Measurements from ENCODE around the gene LARGE1. TPM values are rescaled to one million over a fixed set of nuclear protein-coding genes. Genes with fewer than 3 reads are reported as not detected.

The LARGE1 gene
- total RNA-seq, 6 experiments from 2014 or later: 12.2 to 28.3 (median 15.2) TPM

DNA sequence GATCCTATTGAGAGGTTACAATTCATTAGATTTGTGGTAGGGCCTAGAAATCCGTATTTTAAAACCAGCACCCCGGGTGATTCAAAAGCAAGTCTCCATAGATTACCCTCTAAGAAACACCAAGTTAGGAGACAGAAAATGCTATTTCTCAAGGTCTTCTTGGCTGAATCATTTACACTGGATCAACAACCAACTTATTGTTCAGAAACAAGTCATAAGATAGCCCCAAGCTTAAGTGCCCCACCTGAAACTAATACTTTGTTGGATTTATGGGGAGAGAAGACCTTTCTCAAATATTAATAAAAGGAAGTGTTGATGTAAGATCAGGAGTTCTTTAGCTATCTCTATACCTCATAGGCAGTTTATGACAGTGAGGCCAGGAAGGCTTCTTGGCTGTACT, 345.2 kb downstream of the LARGE1 start:
- intact Hi-C loops (cut with DNase I): loop anchor here (10.0 kb wide), 1 partner anchor 50 kb away; no protein-coding TSS in a partner anchor
- DNase-seq: no peak
- Histone ChIP-seq H3K27me3 (no peaks in the 10 kb centered on the region), H3K27ac (no peak overlapping the region), H3K36me3 (no peaks in the 10 kb centered on the region), H3K4me3 (no peak overlapping the region), H3K9me3 (no peaks in the 10 kb centered on the region), H3K4me1 (peaks cover 0 to 25% (median 12%) of the 10 kb centered on the region in 4 donors)
- no peak for ATAC-seq
- TF ChIP-seq, protein P1, sequence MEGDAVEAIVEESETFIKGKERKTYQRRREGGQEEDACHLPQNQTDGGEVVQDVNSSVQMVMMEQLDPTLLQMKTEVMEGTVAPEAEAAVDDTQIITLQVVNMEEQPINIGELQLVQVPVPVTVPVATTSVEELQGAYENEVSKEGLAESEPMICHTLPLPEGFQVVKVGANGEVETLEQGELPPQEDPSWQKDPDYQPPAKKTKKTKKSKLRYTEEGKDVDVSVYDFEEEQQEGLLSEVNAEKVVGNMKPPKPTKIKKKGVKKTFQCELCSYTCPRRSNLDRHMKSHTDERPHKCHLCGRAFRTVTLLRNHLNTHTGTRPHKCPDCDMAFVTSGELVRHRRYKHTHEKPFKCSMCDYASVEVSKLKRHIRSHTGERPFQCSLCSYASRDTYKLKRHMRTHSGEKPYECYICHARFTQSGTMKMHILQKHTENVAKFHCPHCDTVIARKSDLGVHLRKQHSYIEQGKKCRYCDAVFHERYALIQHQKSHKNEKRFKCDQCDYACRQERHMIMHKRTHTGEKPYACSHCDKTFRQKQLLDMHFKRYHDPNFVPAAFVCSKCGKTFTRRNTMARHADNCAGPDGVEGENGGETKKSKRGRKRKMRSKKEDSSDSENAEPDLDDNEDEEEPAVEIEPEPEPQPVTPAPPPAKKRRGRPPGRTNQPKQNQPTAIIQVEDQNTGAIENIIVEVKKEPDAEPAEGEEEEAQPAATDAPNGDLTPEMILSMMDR (IDR thresholded peaks at IDR 0.05): no peak
- no peak for TF ChIP-seq POLR2A (IDR thresholded peaks at IDR 0.05)
- 71% methylated on average over 2 of the region's 2 CpGs for WGBS (ENCODE audit: insufficient coverage, low coverage, low lambda C conversion rate, missing lambda C conversion rate)

DNA sequence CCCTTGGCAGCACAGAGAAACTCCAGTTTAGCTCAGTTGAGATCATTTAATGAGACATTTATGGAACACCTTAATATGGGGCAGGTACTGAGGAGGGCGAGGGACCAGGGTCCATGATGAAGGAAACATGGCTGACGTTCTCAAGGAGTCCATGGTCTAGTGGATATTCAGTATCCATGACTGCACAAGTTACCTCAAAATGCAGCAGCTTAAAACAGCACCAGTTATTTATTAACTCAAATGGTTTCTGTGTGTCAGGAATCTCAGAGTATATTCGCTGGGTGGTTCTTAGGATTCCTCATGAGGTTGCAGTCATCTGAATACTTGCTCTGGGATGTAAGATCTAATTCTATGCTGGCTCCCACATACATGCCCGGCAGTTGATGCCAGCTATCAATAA, 346.8 kb downstream of the LARGE1 start:
- Histone ChIP-seq H3K36me3 (no peaks in the 10 kb centered on the region), H3K4me3 (no peak overlapping the region), H3K27me3 (no peaks in the 10 kb centered on the region), H3K4me1 (peaks cover 0 to 31% (median 12%) of the 10 kb centered on the region in 4 donors), H3K27ac (no peak overlapping the region), H3K9me3 (no peaks in the 10 kb centered on the region)
- ATAC-seq: peak; percentile 58 to 66 (median 62)
- TF ChIP-seq, protein P1 (IDR thresholded peaks at IDR 0.05): no peak
- no peak for TF ChIP-seq POLR2A (IDR thresholded peaks at IDR 0.05)
- no peak for DNase-seq
- WGBS (ENCODE audit: insufficient coverage, low coverage, low lambda C conversion rate, missing lambda C conversion rate): 52% methylated on average over 4 of the region's 4 CpGs
- intact Hi-C loops (cut with DNase I): loop anchor here (10.0 kb wide), 1 partner anchor 49 kb away; no protein-coding TSS in a partner anchor

- DNase-seq: no peak
- H3K4me1 ChIP-seq: peaks cover 0 to 17% (median 7%) of the 10 kb centered on the region in 4 donors
- WGBS (ENCODE audit: insufficient coverage, low coverage, low lambda C conversion rate, missing lambda C conversion rate): 96% methylated on average over 3 of the region's 3 CpGs
- no peak for TF ChIP-seq POLR2A (IDR thresholded peaks at IDR 0.05)
- TF ChIP-seq, protein P1 (IDR thresholded peaks at IDR 0.05): no peak
- no peaks in the 10 kb centered on the region for H3K9me3 ChIP-seq
- H3K27ac ChIP-seq: no peak overlapping the region
- H3K27me3 ChIP-seq: no peaks in the 10 kb centered on the region
- no peak overlapping the region for H3K4me3 ChIP-seq
- intact Hi-C loops (cut with DNase I): loop anchor here (10.0 kb wide), 1 partner anchor 47 kb away; no protein-coding TSS in a partner anchor
- ATAC-seq: no peak
- no peaks in the 10 kb centered on the region for H3K36me3 ChIP-seq
These were observed 348.2 kb downstream of the LARGE1 start for GRCh38 chr22:33572086-33572485.

DNA sequence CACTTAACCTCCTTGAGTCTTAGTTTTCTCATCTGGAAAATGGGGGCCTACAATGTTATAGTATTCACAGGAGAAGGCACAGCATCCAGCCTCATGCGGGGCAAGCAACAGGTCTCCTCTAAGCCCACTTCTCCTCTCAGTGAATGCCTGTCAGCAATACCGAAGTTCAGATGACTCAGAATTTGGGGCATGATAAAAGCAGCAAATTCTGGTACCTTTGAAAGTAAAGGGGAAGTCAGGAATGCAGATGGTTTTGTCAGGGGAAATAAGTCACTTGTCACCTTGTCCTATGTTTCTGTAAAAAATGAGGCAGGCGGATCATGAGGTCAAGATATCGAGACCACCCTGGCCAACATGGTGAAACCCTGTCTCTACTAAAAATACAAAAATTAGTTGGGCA, 350.2 kb downstream of the LARGE1 start:
- intact Hi-C loops (cut with DNase I): loop anchor here (10.0 kb wide), 1 partner anchor 45 kb away; no protein-coding TSS in a partner anchor
- ATAC-seq (no peak), DNase-seq (no peak)
- Histone ChIP-seq H3K27ac (no peak overlapping the region), H3K9me3 (no peaks in the 10 kb centered on the region), H3K4me1 (peaks cover 0 to 17% (median 7%) of the 10 kb centered on the region in 4 donors), H3K4me3 (no peak overlapping the region), H3K36me3 (no peaks in the 10 kb centered on the region), H3K27me3 (no peaks in the 10 kb centered on the region)
- WGBS (ENCODE audit: insufficient coverage, low coverage, low lambda C conversion rate, missing lambda C conversion rate): 73% methylated on average over 4 of the region's 4 CpGs
- TF ChIP-seq POLR2A (IDR thresholded peaks at IDR 0.05): no peak
- TF ChIP-seq, protein P1 (IDR thresholded peaks at IDR 0.05): no peak
